Measurements from ENCODE around the gene CPZ.
A peak's percentile ranks its signal among the peaks of the same experiment; 100 is the strongest.

GRCh38 chr4:8600686-8601085 is 8.1 kb downstream of the CPZ start:
- TF ChIP-seq EZH2 (optimal IDR thresholded peaks at IDR 0.05; ENCODE audit: low read depth, low read length) (peak; percentile 15), CTCF (IDR thresholded peaks at IDR 0.05; ENCODE audit: low read length) (no peak), EZH2phosphoT487 (IDR thresholded peaks at IDR 0.05; ENCODE audit: low read length) (no peak)
